HG03066 (cell line): ENCODE data around the gene TOMM5.
A peak's percentile ranks its signal among the peaks of the same experiment; 100 is the strongest.

ENCODE experiments used
- ATAC-seq: cut with Tn5 transposase; IDR thresholded peaks from one replicate; pipeline ENCODE4 v1.9.1; 2021; ENCODE audit warnings: low read depth; ENCODE audit not compliant: unreplicated experiment

Gene TOMM5

GRCh38 chr9:37592108-37592951 is at the start of gene TOMM5:
Gene TOMM5, minus strand, starts transcription at chr9:37592597. Its CDS starts 65 bp downstream, at chr9:37592532.
- ATAC-seq: peak; percentile 77

DNA sequence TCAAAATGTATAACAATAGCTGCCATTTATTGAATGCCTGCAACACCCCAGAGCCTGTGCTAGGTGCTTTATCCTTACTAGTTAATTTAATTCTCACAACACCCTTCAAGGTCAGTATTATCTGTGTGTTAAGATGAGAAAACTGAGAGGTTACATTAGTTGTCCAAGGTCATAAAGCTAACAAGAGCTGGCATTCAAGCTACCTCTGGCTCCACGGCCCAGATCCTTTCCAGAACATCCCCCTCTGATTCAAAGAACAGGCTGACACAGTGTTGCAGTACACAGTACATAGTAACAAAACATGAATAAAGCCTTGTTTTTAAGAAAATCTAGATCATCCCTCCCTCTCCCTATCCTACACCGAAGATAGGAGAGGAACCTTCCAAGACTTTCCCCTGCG is 48.9 kb upstream of the TOMM5 start:
- no peak for ATAC-seq

- ATAC-seq: no peak
These were observed 47.8 kb upstream of the TOMM5 start for GRCh38 chr9:37640246-37640645.

- no peak for ATAC-seq
These were observed 47.4 kb upstream of the TOMM5 start for GRCh38 chr9:37639841-37640240.

DNA sequence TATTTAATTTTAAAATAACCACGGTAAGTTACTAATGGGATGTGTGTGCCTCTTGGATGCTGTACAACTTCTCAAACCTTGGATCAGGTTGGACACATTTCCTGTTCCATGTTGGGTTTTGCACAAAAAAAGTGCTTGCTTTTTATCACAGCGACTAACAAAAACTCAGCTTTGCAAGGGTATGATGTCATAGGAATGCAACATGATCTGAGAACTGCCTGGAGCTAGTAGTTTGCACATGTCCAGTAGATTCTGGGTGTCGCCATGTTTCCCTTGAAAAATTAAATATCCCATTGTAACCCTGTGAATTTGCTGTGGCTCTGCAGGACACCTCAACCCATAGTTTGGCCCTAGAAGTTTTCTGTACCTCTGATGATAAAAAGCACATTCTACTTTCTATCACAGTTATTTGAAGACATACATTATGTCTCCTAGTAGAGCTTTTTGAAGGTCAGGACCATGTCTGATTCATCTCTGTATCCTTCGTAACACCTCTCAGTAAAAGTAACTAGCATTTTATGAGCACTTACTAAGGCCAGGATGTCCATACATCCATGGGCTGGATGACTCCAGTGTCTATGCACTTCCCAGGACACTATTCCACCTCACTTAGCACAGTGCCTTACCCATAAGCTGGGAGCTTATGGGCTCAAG is 46.8 kb upstream of the TOMM5 start:
- no peak for ATAC-seq

DNA sequence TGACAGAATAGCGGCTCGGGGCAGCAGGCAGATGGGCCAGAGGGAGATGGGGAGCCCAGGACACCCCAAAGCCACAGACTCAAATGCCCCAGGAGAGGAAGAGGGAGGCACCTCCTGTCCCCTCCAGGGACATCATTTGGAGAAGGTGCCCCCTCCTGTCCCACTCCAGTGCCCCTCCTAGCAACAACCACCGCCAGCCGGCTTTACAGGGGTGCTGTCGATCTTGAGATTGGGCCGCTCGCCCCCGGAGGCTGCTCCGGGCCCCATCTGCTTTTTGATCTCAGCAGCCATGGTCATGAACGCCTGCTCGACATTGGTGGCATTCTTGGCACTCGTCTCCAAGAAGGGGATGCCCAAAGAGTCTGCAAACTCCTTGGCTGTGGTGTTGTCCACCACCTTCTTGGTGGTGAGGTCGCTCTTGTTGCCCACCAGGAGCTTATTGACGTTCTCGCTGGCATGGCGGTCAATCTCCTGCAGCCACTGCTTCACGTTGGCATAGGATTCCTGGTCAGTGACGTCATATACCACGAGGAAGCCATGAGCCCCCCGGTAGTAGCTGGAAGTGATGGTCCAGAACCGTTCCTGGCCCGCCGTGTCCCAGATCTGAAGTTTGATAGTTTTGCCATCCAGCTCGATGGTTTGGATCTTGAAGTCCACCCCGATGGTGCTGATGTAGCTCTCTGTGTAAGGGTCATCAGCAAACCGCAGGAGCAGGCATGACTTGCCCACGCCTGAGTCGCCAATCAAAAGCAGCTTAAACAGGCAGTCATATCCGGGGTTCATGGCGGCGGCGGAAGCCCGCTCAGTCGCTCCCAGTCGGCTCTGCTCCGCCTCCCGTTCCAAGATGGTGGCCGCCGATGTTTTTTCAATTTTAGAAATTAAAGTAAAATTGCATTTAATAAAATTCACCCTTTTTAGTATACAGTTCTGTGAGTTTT is 44.4 kb upstream of the TOMM5 start:
- ATAC-seq: no peak

DNA sequence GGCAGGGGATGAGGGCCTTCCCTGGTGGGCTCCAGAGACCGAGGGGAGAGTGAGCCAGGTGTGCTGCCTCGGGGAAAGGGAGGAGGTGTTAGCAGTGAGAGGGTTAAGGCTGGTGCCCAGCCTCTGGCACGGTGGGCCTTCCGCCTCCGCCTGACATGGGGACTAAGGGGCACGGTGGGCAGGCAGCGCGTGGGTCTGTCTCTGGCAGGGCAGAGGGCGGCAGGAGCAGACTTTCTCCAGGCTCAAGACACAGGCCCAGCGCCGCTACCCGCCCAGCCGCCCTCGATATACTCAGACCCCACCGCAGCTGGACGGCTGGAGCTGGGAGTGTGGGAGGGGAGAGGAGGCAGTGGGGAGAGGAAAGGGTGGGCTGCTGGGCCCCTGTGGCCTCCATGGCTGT is 43.4 kb upstream of the TOMM5 start:
- no peak for ATAC-seq

GRCh38 chr9:37632479-37632878 is 40.1 kb upstream of the TOMM5 start:
- no peak for ATAC-seq

DNA sequence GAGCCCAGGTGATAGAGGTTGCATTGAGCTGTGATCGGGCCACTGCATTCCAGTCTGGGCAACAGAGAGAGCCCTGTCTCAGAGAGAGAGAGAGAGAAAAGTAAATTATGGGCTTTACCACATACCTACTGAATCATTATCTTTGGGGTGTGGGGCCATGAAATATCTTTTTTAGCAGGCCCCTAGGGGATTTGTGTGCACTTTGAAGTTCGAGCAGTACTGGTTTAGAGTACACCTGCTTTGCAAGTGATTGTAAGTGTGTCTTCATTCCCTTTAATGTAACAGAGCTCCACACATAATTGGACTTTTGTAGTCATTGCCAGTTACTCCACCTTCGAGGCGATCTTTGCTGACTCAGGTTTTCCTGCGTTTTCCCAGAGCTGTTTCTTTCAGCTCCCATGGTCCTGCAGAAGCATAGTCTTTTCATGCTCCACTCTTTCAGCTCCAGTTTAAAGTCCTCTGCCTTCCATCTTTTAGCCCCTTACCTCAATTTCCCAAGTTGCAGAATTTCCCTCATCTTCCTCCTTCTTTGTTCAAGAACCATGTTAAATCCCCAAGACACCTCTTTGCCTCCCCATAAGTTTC is 34.4 kb upstream of the TOMM5 start:
- ATAC-seq: no peak

GRCh38 chr9:37625758-37626147 is 33.4 kb upstream of the TOMM5 start:
- no peak for ATAC-seq

GRCh38 chr9:37625036-37625757 is 32.8 kb upstream of the TOMM5 start:
- no peak for ATAC-seq

GRCh38 chr9:37624073-37624472 is 31.7 kb upstream of the TOMM5 start:
- no peak for ATAC-seq

DNA sequence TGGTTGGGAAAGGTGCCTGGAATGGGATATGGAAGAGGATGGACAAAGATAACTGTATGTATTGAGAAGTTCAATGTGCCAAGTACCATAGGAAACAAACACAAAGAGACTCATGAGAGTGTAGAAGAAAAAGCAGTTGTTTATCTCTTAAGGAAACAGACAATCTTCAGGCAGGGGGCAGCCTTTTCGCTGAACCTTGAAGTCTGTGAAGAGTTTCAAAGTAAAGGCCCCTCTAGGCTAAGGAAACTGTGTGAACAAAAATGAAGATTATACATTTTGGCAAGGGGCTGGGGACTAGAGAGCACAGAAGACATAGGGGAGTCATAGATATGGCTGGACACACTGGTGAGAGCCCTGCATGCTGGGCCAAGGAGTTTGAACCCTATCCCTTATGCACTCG is 30.9 kb upstream of the TOMM5 start:
- no peak for ATAC-seq

GRCh38 chr9:37622462-37622861 is 30.1 kb upstream of the TOMM5 start:
- no peak for ATAC-seq

- no peak for ATAC-seq
These were observed 29.1 kb upstream of the TOMM5 start for GRCh38 chr9:37621273-37622121.

- no peak for ATAC-seq
These were observed 28.0 kb upstream of the TOMM5 start for GRCh38 chr9:37620396-37620795.

DNA sequence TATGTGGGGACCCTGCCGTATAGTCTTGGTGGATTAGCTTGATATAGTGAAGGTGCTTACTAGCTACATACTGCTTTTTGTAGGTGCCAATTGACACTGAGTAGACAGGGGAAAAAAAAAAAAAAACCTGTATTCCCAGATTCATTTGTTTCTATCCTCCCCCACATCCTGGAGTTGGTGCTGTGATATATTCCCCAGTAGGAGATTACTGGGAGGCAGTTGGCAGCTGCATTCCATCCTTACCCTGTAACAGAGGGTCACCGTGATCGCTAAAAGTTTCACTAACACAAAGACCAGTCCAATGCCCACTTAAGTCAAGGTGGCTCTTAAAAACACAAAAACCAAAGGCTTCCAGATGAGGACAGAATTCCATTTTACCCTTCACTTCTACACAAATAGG is 27.4 kb upstream of the TOMM5 start:
- no peak for ATAC-seq

DNA sequence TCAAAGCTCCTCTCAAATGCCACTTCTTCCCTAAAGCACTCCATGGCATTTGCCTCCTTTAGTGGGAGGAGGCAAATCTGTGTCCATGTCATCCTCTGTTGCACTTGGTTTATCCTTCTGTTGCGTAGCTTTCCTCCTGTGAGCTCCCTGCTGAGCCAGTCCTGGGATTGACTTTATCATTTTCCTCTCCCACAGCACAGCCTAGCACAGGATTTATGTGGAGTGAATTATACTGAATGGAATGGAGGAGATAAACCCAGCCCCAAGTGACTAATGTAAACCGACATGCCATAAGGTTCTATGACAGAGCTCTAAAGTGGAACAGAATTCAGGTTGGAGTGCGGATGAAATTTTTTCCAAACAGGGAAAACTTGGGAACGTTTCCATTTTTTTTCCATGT is 26.4 kb upstream of the TOMM5 start:
- ATAC-seq: no peak

DNA sequence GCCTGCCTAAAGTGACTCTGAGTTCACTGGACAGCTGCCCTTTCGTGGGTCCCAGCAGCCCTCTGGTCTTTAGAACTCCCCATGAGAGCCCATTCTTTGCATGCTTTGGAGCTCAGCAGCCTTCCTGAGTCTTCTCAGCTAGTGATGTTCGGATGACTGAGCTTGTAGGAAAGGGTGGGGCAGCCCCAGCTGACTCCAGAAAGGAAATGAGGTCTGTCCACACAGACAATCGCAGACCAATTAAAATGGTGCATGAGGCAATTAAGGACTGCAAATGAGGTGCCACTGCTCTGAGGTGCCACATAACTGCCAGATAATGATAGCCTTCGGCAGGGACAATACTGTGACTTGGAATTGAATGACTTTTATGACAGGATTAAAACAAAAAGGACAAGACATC is 25.4 kb upstream of the TOMM5 start:
- no peak for ATAC-seq
